Measurements from ENCODE around the gene SEC24C. TPM values are rescaled to one million over a fixed set of nuclear protein-coding genes. Genes with fewer than 3 reads are reported as not detected.

SEC24C gene
- total RNA-seq, 6 experiments from 2014 or later = 39.4 to 43.4 (median 41.0) TPM

GRCh38 chr10:73769396-73769795 lies 25.2 kb downstream of the SEC24C start:
- Histone ChIP-seq H3K4me1 (peaks cover 0 to 16% (median 7%) of the 10 kb centered on the region in 4 donors), H3K36me3 (peaks cover 0 to 69% (median 43%) of the 10 kb centered on the region in 4 donors), H3K9me3 (no peaks in the 10 kb centered on the region), H3K27me3 (no peaks in the 10 kb centered on the region), H3K4me3 (no peak overlapping the region), H3K27ac (no peak overlapping the region)
- intact Hi-C loops (cut with DNase I) = no loop called here
- DNase-seq (no peak), ATAC-seq (no peak)
- TF ChIP-seq CTCF (IDR thresholded peaks at IDR 0.05) (no peak), POLR2A (IDR thresholded peaks at IDR 0.05) (no peak)
- WGBS (ENCODE audit: insufficient coverage, low coverage, low lambda C conversion rate, missing lambda C conversion rate) = 88% methylated on average over 2 of the region's 5 CpGs

GRCh38 chr10:73771722-73772280 lies 27.6 kb downstream of the SEC24C start:
- DNase-seq = peak in 1 of 3 donors; percentile 92
- H3K27ac ChIP-seq = peak overlapping the region; percentile 88 to 98 (median 88)
- peaks cover 0 to 49% (median 21%) of the 10 kb centered on the region in 4 donors for H3K36me3 ChIP-seq
- ATAC-seq = peak; percentile 2 to 76 (median 38)
- H3K4me3 ChIP-seq = peak overlapping the region; percentile 76 to 92 (median 79)
- no peaks in the 10 kb centered on the region for H3K27me3 ChIP-seq
- TF ChIP-seq CTCF (IDR thresholded peaks at IDR 0.05) (no peak), POLR2A (IDR thresholded peaks at IDR 0.05) (no peak)
- WGBS (ENCODE audit: insufficient coverage, low coverage, low lambda C conversion rate, missing lambda C conversion rate) = 0% methylated on average over 12 of the region's 17 CpGs
- peaks cover 0 to 23% (median 8%) of the 10 kb centered on the region in 4 donors for H3K4me1 ChIP-seq
- intact Hi-C loops (cut with DNase I) = no loop called here
- H3K9me3 ChIP-seq = no peaks in the 10 kb centered on the region

GRCh38 chr10:73772281-73773151 lies 28.3 kb downstream of the SEC24C start:
- Histone ChIP-seq H3K27me3 (no peaks in the 10 kb centered on the region), H3K9me3 (no peaks in the 10 kb centered on the region), H3K4me1 (peaks cover 0 to 23% (median 8%) of the 10 kb centered on the region in 4 donors), H3K4me3 (peak overlapping the region; percentile 76 to 92 (median 79)), H3K27ac (peak overlapping the region; percentile 88 to 98 (median 88)), H3K36me3 (peaks cover 0 to 42% (median 18%) of the 10 kb centered on the region in 4 donors)
- WGBS (ENCODE audit: insufficient coverage, low coverage, low lambda C conversion rate, missing lambda C conversion rate) = 0% methylated on average over 6 of the region's 101 CpGs
- ATAC-seq = peak; percentile 78 to 85 (median 84)
- peak; percentile 90 to 93 (median 92) for DNase-seq
- intact Hi-C loops (cut with DNase I) = no loop called here
- TF ChIP-seq CTCF (IDR thresholded peaks at IDR 0.05) = peak in 1 of 4 donors; percentile 17
- peak; percentile 74 for TF ChIP-seq POLR2A (IDR thresholded peaks at IDR 0.05)

- ATAC-seq (peak in 2 of 4 donors; percentile 2 to 3), DNase-seq (no peak)
Observed at GRCh38 chr10:73773152-73773879, 29.1 kb downstream of the SEC24C start.

More at GRCh38 chr10:73773152-73773879, 29.1 kb downstream of the SEC24C start:
- H3K27me3 ChIP-seq = no peaks in the 10 kb centered on the region
- peaks cover 0 to 23% (median 8%) of the 10 kb centered on the region in 4 donors for H3K4me1 ChIP-seq
- no peaks in the 10 kb centered on the region for H3K9me3 ChIP-seq
- WGBS (ENCODE audit: insufficient coverage, low coverage, low lambda C conversion rate, missing lambda C conversion rate) = 27% methylated on average over 9 of the region's 29 CpGs
- peaks cover 0 to 34% (median 14%) of the 10 kb centered on the region in 4 donors for H3K36me3 ChIP-seq
- peak overlapping the region; percentile 88 to 98 (median 88) for H3K27ac ChIP-seq
- TF ChIP-seq CTCF (IDR thresholded peaks at IDR 0.05) = no peak
- TF ChIP-seq POLR2A (IDR thresholded peaks at IDR 0.05) = no peak
- peak overlapping the region; percentile 76 to 92 (median 79) for H3K4me3 ChIP-seq
- intact Hi-C loops (cut with DNase I) = no loop called here

Data from right lobe of liver (tissue), 6 donors.